Right atrium auricular region (tissue), 2 donors: ENCODE results near the gene LZIC. TPM values are rescaled to one million over a fixed set of nuclear protein-coding genes. Genes with fewer than 3 reads are reported as not detected.
"Not testable (repeated sequence)": the region's sequence is repeated elsewhere in the genome, so short reads cannot be mapped to it uniquely, and the experiment has no call there.

Experiments
- DNase-seq: peaks from one replicate; pipeline ENCODE4 v3.0.0-alpha.2; 2019; ENCODE audit warnings: low spot score
- H3K27ac ChIP-seq, 2 donors: fragments of 200-600 bp; sonication (generic); 1 replicate in 1 of 2; 2 replicates in 1 of 2; pipeline ENCODE4 v1.5.1; 2016 to 2019
- H3K27me3 ChIP-seq, 2 donors: fragments of 200-600 bp; sonication (generic); one replicate each; pipeline versions ENCODE4 v1.5.1 to v1.6.0; 2017 to 2019
- H3K36me3 ChIP-seq: fragments of 200-600 bp; sonication (generic); one replicate; pipeline ENCODE4 v1.5.1; 2016
- H3K4me1 ChIP-seq, 2 donors: fragments of 200-600 bp; sonication (generic); one replicate each; pipeline versions ENCODE4 v1.5.1 to v1.6.0; 2017 to 2019
- H3K4me3 ChIP-seq, 2 donors: fragments of 200-600 bp; sonication (generic); 1 replicate in 1 of 2; 2 replicates in 1 of 2; pipeline ENCODE4 v1.5.1; 2017 to 2019; ENCODE audit warnings: mild to moderate bottlenecking in 1 of 2, moderate library complexity in 1 of 2
- H3K9me3 ChIP-seq, 2 donors: fragments of 200-600 bp; sonication (generic); one replicate each; pipeline ENCODE4 v1.5.1; 2019
- total RNA-seq, 2 donors: library from RNA; depleted of rRNA; stranded (reverse); fragments of >200 nt; gene quantifications; one replicate each; pipeline ENCODE4 v1.1.0, GENCODE V29; 2016
- TF ChIP-seq, protein P1 (sequence below), 2 donors: fragments of 200-600 bp; sonication (generic); IDR thresholded peaks; one replicate each; pipeline ENCODE4 v1.5.1; 2019; ENCODE audit warnings: antibody characterized with exemption in 2 of 2

LZIC gene
- total RNA-seq, 2 donors from 2014 or later = 25.0 to 32.1 TPM

- H3K9me3 ChIP-seq = no peaks in the 10 kb centered on the region
- TF ChIP-seq, protein P1, sequence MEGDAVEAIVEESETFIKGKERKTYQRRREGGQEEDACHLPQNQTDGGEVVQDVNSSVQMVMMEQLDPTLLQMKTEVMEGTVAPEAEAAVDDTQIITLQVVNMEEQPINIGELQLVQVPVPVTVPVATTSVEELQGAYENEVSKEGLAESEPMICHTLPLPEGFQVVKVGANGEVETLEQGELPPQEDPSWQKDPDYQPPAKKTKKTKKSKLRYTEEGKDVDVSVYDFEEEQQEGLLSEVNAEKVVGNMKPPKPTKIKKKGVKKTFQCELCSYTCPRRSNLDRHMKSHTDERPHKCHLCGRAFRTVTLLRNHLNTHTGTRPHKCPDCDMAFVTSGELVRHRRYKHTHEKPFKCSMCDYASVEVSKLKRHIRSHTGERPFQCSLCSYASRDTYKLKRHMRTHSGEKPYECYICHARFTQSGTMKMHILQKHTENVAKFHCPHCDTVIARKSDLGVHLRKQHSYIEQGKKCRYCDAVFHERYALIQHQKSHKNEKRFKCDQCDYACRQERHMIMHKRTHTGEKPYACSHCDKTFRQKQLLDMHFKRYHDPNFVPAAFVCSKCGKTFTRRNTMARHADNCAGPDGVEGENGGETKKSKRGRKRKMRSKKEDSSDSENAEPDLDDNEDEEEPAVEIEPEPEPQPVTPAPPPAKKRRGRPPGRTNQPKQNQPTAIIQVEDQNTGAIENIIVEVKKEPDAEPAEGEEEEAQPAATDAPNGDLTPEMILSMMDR (IDR thresholded peaks at IDR 0.05) = no peak
- H3K4me1 ChIP-seq = peaks cover 0 to 7% of the 10 kb centered on the region in 2 donors
- DNase-seq = no peak
- H3K27ac ChIP-seq = no peak overlapping the region
- H3K4me3 ChIP-seq = no peak overlapping the region
- H3K27me3 ChIP-seq = no peaks in the 10 kb centered on the region
- no peaks in the 10 kb centered on the region for H3K36me3 ChIP-seq
Measured at GRCh38 chr1:9917901-9918300, 25.3 kb downstream of the LZIC start.

DNA sequence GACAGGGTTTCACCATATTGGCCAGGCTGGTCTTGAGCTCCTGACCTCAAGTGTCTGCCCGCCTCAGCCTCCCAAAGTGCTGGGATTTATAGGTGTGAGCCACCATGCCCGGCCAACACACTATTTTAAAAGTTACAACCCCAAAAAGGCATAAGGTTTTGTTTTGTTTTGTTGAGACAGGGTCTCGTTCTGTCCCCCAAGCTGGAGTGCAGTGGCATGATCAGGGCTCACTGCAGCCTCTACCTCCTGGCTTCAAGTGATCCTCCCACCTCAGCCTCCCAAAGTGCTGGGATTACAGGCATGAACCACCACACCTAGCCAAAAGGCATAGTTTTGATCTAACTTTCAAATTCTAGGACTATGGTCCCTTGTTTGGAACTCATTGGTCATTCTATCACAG lies 25.7 kb downstream of the LZIC start:
- not testable (repeated sequence) for H3K4me1 ChIP-seq, H3K9me3 ChIP-seq, DNase-seq, H3K27me3 ChIP-seq, H3K4me3 ChIP-seq, H3K27ac ChIP-seq, H3K36me3 ChIP-seq

DNA sequence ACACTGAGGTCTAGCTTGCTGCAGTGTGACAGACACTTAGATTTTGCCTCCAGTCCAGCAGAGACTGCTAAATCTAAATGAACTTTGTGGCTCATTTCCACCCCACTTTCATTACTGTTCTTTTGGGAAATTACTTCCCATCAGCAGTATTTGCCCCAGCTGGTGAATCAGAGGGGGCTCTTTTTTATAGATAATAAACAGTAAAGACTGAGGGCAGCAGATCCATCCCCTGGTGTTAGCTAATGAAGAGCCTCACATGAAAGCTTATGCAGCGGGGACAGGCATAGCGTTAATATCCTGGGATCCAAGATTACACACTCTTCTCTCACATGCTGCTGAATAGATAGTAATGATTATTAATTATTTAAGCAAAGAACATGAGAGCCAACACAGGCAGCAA lies 26.7 kb downstream of the LZIC start:
- H3K4me1 ChIP-seq = peaks cover 0 to 4% of the 10 kb centered on the region in 2 donors
- TF ChIP-seq, protein P1 (IDR thresholded peaks at IDR 0.05) = no peak
- H3K36me3 ChIP-seq = no peaks in the 10 kb centered on the region
- H3K27me3 ChIP-seq = no peaks in the 10 kb centered on the region
- no peaks in the 10 kb centered on the region for H3K9me3 ChIP-seq
- H3K27ac ChIP-seq = no peak overlapping the region
- no peak overlapping the region for H3K4me3 ChIP-seq
- DNase-seq = no peak

- no peaks in the 10 kb centered on the region for H3K9me3 ChIP-seq
- no peak overlapping the region for H3K27ac ChIP-seq
Measured at GRCh38 chr1:9914610-9914937, 28.6 kb downstream of the LZIC start.

GRCh38 chr1:9912264-9912936 lies 30.8 kb downstream of the LZIC start:
- no peaks in the 10 kb centered on the region for H3K36me3 ChIP-seq
- no peaks in the 10 kb centered on the region for H3K9me3 ChIP-seq
- no peak overlapping the region for H3K4me3 ChIP-seq
- H3K27ac ChIP-seq = peak overlapping the region in 1 of 2 donors; percentile 90
- H3K4me1 ChIP-seq = peaks cover 0 to 20% of the 10 kb centered on the region in 2 donors
- no peak for DNase-seq
- no peaks in the 10 kb centered on the region for H3K27me3 ChIP-seq
- TF ChIP-seq, protein P1 (IDR thresholded peaks at IDR 0.05) = no peak

More at GRCh38 chr1:9914610-9914937, 28.6 kb downstream of the LZIC start:
- Histone ChIP-seq H3K4me3 (no peak overlapping the region), H3K36me3 (no peaks in the 10 kb centered on the region), H3K27me3 (no peaks in the 10 kb centered on the region), H3K4me1 (peaks cover 0 to 8% of the 10 kb centered on the region in 2 donors)
- TF ChIP-seq, protein P1 (IDR thresholded peaks at IDR 0.05) = no peak
- DNase-seq = no peak

- Histone ChIP-seq H3K4me1 (peaks cover 0 to 20% of the 10 kb centered on the region in 2 donors), H3K27me3 (no peaks in the 10 kb centered on the region)
- TF ChIP-seq, protein P1 (IDR thresholded peaks at IDR 0.05) = peak in 1 of 2 donors; percentile 9
Measured at GRCh38 chr1:9910423-9911178, 32.6 kb downstream of the LZIC start.

More at GRCh38 chr1:9910423-9911178, 32.6 kb downstream of the LZIC start:
- peak; percentile 99 for DNase-seq
- H3K9me3 ChIP-seq = no peaks in the 10 kb centered on the region
- H3K36me3 ChIP-seq = no peaks in the 10 kb centered on the region
- peak overlapping the region; percentile 90 to 94 for H3K27ac ChIP-seq
- peak overlapping the region; percentile 46 to 64 for H3K4me3 ChIP-seq
